ENCODE results near the gene RIT1. TPM values are rescaled to one million over a fixed set of nuclear protein-coding genes. Genes with fewer than 3 reads are reported as not detected.

RIT1 gene
- total RNA-seq, 1 experiment from 2014 or later: 46.5 TPM

DNA sequence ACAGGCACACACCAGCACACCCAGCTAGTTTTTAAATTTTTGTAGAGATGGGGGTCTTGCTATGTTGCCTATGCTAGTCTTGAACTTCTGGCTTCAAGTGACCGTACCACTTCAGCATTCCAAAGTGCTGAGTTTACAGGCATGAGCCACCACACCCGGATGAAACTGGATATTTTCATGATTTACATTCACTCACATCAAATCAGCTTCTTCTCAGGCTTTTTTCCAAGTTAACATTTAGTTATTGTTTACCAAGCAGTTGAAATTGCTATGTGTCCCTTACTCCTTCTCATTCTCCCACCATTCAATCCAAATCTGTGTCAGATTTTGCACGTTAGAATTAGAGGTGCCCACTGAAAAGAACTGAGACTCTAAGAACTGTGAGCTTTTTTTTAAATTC is 18.4 kb downstream of the RIT1 start:
- DNase-seq (ENCODE audit: low spot score): peak; percentile 87

DNA sequence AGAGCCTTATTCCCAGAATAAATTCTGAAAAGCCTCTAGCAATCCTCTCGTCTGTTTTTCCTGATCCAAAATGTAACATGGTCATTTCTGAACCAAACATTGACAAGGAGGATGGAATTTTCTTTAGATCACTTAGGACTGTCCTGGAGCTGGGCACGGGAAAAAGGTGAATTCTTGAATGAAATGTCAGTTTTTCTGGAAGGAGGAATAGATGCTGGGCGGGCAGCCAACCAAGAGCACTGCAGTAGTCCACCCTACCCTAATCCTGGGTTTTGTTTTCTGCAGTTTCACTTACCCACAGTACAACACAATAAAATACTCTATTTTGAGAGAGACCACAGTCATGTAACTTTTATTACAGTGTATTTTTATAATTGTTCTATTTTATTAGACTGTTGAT is 20.9 kb downstream of the RIT1 start:
- DNase-seq (ENCODE audit: low spot score): no peak

DNA sequence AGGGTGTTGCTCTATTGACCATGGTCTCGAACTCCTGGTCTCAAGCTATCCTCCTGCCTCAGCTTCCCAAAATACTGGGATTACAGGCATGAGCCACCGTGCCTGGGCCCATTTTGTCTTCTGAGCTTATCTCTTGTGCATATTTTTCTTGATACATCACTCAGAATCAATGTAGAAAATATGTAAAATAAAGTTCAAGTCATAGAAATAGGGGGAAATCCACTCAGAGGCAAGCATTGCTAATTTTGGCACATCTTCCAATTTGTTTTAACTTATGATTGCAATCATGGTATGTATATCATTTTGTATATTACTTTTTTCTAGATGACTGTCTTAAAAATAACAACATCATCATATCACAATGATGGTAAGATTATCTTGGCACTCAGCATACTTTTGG is 21.6 kb downstream of the RIT1 start:
- DNase-seq (ENCODE audit: low spot score): no peak

DNA sequence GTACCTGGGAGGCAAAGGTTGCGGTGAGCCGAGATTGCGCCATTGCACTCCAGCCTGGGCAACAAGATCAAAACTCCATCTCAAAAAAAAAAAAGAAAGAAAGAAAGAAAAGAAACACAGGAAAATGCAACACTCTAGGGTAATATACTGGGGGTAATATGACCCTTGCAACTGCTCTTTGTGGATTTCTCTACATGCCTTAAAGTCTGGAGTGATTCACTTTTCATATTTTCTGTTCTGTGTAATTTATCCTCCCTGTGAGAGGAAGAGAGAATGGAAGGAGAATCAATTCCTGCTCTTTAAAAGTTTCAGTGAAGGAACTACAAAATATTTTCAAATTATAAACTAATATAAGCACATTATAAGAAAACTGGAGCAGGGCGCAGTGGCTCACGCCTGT is 22.7 kb downstream of the RIT1 start:
- DNase-seq (ENCODE audit: low spot score): no peak

DNA sequence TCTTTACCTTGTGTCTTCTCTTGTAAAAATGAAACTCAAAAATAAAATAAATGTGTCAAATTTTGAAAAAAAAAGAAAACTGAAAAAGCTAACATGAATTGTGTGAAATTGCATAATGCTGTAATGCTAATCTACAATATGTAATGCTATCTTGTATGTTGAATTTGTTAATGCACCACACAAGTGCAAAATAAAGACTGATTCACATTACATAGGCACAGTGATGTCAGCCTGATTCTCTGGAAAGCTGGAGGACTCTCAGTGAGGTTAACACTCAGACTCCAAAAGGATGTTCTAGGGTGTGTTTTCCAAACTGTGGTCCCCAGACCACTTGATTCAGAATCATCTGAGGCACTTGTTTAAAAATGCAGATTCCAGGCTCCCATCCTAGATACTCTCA is 26.2 kb downstream of the RIT1 start:
- no peak for DNase-seq (ENCODE audit: low spot score)

DNA sequence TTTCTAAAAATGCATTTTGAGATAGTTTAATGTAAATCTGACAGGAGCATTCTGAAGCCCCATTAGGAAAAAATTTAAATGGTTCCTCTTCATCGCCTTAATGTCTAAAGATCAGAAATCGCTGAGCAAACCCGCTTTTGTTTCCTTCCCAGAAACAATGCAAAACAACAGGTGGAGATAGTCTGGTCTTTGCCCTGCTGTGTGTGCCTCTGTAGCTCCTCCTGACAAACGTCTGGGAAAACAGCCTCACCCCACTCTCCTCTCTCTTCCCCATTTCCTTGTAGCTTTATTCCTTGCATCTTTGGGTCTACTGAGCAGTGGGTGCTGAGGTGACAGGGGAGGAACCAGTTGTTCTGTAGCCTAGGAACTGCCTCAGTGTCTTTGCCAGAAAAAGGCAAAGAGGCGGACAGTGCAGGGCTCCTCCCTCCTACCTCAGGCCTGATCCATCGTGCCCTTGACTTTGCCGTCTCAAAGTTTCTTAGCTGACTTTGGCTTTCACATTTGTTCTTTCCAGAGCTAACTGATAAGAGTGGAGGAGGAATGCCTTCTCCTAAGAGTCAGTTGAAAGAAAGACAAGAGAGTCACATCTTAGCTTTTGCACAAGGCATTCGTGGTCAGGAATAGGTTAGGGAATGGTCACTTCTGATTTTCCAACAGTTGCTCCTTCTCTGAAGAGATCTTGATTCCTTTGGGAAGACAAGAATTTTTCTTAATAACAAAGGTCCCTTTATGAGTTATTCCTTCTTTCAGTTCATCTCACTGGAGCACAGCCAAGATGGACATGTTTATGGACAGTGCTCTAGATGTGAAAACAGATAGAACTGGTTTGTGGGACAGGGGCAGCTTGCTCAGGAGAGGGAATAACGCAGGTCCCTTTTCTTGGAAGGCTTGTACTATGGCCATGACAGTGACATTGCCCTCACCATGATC is 26.9 kb downstream of the RIT1 start:
- DNase-seq (ENCODE audit: low spot score): no peak

DNA sequence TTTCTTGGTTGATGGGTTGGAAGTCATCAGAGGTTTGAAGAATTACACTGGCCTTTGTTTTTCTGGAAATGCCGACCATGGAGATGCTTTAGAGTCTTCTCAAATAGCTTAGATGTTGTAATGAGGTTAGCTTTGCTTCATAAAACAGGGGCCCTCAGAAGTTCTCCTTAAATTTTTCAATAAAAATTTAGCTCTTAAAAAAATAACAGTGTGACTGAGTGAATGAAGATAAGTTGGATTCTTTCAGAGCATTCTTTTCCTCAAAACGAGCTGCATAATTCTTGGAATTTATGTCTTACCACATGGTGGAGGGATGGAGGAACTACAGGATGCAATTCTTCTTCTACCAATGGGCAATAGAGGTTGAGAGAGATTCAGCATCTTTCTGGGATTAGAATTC is 28.4 kb downstream of the RIT1 start:
- DNase-seq (ENCODE audit: low spot score): no peak

DNA sequence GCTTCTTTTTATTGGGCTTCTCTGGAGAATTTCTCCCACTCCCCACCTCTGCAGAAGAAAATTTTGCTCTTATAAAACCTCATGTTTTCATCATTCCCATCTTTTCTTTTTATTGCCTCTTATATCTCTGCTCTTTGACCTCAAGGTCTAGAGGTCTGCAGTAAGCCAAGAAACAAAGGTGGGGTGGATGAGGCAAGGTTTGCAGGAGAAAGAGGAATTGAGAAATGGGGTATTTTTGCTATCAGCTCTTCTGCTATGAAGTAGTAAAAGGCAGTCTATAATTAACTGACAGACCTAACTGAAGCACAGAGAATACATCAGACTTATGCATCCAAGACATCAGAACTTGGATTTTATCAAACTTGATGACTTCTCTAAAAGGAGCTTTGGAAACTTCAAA is 28.9 kb downstream of the RIT1 start:
- DNase-seq (ENCODE audit: low spot score): no peak

DNA sequence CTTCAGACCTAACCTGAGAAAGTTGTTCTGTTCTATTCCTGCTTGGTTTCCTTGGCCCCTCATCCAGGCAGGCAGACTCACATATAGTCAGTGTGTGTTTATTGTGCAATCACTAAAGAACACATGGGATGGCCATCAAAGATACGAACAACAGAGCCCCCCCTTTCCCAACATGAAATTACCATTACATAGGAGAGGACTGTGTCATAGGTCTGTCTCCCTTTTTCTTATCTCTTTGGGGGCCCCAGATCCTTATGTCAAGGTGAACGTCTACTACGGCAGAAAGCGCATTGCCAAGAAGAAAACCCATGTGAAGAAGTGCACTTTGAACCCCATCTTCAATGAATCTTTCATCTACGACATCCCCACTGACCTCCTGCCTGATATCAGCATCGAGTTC is 30.2 kb downstream of the RIT1 start:
- DNase-seq (ENCODE audit: low spot score): no peak

DNA sequence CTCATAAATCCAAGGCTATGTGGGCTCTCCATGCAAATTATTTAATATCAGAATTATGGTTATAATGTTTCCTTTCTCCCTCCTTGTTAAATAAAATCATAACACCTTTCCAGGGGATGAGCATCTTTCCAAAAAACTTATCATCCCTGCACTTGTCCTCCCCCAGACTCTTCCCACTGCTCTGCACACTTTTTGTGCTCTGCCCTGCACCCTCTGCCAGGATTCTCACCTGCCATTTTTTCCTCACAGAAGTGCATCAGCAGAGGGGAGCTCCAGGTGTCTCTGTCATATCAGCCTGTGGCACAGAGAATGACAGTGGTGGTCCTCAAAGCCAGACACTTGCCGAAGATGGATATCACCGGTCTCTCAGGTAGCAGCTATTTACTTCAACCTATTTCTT is 30.9 kb downstream of the RIT1 start:
- no peak for DNase-seq (ENCODE audit: low spot score)

DNA sequence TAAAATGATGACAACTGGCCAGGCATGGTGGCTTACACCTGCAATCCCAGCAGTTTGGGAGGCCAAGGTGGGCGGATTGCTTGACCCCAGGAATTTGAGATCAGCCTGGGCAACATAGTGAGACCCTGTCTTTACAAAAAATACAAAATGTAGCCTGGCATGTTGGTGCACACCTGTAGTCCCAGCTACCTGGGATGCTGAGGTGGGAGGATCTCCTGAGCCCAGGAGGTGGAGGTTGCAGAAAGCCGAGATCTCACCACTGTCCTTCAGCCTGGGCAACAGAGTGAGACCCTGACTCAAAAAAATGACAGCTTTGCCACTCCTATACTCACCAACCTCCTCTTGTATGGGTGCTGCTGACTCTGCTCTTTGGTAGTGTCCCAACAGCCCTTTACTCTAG is 33.2 kb downstream of the RIT1 start:
- no peak for DNase-seq (ENCODE audit: low spot score)

DNA sequence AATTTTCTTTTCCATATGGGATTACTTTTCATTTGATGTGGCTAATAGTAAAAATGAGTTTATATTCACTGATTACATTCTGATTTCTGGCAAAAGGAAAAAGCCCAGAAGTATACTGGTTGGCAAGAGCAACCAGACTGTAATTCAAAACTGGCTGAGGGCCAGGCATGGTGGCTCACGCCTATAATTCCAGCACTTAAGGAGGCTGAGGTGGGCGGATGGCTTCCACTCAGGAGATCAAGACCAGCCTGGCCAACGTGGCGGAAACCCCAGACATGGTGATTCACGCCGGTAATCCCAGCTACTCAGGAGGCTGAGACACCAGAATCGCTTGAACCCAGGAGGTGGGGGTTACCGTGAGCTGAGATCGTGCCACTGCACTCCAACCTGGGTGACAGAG is 37.3 kb downstream of the RIT1 start:
- peak; percentile 25 for DNase-seq (ENCODE audit: low spot score)

DNA sequence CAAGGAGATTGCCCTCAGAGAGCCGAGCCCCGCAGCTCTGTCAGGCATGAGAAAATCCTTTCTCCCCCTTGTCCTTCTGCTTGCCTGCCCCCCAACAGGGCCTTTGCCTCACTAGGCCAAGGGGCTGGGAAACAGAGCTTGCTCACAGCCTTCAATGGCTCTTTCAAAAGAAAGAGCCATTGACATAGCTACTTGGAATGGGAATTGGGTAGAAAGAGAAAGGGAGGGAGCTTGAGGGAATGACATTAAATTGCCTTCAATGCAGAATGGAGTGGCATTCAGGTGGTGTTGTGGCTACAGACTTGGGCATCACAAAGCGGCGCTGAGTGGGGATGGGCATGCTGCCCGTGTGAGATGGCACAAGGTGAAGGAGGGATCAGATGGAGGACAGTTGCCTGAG is 38.6 kb downstream of the RIT1 start:
- DNase-seq (ENCODE audit: low spot score): no peak

DNA sequence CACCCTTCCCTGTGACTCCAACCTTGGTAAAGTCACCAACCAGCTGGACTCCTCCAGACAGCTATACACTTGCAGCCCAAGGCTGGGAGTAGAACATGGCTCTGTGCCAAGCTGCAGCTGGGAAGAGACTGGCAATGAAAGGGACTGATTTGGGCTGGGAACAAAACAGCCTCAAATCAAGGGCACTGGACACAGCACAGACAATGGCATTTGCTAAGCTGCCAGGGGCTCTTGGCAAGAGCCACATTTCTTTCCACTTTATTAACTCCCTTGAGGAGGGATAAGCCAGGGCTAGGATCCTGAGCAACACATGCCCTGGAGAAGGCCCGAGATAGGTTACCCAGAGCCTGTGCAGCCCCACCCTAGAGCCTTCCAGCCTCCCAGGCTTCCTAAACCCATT is 39.8 kb downstream of the RIT1 start:
- no peak for DNase-seq (ENCODE audit: low spot score)

DNA sequence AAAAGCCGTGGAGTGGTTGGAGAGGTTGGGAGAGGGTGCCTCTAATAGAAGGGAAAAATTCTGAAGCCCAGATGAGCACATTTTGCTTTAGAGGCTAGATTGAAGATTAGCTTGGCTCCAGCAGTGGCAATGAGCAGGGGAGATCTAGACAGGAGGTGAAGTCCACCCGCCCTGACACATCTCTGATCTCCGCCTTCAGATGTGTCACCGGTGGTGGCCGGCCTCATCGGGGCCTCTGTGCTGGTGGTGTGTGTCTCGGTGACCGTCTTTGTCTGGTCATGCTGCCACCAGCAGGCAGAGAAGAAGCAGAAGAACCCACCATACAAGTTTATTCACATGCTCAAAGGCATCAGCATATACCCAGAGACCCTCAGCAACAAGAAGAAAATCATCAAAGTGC is 43.4 kb downstream of the RIT1 start:
- no peak for DNase-seq (ENCODE audit: low spot score)

DNA sequence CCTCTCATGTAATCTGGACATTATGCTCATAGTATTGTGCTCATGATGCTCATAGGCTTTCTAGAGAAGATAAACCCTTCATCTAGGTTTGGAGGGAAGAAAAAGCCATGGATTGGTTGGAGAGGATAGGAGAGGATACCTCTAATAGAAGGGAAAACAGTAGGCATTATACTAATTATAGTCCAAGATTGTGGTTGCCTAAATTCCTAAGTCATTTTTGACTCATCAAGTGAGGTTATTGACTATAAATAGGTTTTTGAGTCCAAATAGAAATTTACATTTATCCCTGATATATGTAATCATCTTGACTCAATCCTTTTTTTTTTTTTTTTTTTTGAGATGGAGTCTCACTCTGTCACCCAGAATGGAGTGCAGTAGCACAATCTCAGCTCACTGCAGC is 46.8 kb downstream of the RIT1 start:
- no peak for DNase-seq (ENCODE audit: low spot score)

DNA sequence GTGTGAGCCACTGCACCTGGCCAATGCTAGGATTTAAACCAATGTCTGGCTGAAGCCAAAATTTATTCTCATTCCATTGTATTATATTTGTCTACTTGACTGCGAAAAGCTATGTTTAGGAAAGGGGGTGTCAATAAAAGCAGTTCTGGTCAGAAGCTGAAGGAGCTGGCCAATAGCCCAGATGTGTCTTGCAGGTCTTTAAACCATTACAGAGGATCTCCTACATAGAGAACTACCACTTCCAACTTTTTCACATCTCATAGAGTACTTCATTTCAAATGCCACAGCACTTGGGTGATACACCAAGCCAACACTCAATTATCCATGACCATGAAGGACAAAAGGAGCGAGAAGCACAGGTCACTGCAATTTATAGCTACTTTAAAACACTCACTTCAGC is 49.3 kb downstream of the RIT1 start:
- DNase-seq (ENCODE audit: low spot score): no peak

DNA sequence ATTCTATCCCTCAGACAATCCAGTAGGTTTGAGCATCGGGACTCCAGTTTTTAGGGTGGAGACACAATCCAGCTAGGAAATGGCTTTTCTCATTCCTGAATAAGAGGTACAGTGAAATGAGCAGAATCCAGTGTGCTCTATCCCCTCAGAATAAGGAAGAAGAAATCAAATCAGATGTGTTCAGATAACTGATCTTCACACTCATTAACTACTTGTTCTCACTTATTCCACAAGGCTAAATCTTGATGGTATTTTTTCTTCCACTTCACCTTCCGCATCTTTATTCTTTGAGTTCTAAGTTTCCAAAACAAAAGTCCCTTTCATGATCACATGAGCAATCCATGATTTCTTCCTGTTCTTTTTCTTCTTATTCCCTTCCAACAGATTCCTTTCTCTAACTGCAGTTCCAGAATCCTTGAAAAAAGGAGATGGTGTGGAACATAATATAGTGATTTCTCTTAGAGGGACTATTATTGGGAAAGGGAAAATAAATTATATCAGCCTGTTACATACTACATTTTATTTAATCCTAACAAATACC is 50.1 kb downstream of the RIT1 start:
- no peak for DNase-seq (ENCODE audit: low spot score)

DNA sequence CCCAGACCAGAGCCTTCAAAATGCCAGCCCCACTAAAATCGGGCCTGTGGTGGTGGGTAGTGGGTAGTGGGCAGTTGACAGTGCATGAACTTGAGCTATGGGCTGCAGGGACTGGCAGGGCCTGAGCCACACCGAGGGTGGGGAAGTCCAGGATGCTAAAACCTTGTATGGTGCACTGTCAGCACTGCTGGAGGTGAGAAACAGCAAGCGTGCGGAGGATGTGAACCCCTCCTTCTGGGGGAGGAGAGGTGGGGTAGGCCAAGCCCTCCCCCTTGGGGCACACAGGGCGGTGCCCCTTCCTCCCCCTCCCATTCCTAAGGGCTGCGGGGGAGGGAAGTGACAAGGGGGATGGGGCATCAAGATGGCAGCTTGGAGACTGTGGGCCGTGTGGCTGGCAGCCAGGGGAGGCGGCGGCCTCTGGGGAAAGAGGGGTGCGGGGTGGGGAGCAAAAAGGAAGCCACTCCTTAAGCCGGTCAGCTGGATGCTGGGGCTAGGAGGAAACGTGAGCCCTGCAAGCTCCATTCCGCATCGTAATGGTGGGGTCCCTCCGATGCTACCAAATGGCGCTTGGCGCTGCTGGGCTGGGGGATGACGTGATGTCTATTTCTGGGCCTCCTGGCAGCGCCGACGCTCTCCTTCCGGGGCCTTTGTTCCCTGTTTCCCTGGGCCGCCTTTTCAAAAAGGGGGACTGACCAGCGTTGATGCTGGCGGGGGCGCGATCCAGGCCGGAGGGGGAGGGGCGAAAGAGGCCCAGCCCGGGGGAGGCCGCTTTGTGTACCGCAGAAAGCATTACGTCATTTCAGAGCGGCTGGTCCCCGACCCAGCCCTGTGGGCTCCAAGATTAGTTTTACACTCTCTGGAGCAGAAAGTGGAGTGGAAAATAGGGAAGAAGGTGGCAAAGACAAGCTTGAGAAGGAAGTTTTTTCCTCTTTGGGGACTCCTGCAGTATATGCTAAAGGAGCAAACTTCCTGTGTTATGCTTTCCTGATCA is 51.0 kb downstream of the RIT1 start:
- DNase-seq (ENCODE audit: low spot score): peak; percentile 29

DNA sequence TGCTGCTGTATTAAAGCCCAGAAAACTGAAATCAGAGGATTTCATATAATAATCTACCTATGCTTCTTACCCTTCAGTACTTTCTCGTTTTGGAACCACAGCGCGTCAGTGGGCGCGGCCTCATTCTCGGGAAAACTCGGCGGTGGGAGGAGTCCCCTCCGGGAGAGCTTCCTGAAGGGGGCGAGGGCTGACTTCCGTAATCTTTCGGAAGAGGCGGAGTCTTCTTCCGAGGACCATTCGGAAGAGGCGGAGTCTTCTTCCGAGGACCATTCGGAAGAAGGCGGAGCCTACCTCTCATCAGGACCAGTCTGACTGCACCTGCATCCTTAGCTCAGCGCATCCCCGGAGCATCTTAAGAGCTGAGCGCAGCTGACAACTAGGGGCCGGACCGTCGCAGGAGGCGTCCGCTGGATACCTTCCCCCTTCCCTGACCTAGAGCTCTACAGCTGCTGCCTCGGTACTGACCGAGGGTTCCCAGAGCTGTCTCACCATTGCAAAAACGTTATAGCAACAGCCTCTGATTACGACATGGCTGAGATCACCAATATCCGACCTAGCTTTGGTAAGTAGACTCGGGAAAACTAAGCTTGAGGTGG is 51.8 kb downstream of the RIT1 start, which contains the start of gene SYT11:
TSS of gene SYT11 (plus strand) at position 334 of the 596 bp plus-strand sequence. CDS start at position 529, 195 bp downstream.
- peak; percentile 93 for DNase-seq (ENCODE audit: low spot score)

DNA sequence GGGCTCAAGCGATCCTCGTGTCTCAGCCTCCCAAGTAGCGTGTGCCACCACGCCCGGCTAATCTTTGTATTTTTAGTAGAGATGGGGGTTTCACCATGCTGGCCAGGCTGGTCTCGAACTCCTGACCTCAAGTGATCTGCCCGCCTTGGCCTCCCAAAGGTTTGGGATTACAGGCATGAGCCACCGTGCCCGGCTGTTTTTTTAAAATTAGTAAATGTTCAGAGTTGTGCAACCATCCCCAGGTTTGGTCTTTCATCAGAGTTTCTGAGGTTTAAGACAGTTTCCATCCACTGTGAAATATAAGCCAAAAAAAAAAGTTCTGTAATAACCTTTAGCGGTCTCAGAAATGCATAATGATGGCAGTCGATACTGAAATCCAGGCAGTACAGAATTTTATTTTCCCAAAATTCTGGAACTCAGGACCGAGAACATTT is 52.3 kb downstream of the RIT1 start:
- DNase-seq (ENCODE audit: low spot score): peak; percentile 23
